Thymus (tissue), 11 donors: Measurements from ENCODE around the gene MGST2. TPM values are rescaled to one million over a fixed set of nuclear protein-coding genes. Genes with fewer than 3 reads are reported as not detected.

ENCODE experiments used
- DNase-seq, 9 donors: peaks; one replicate each; pipeline ENCODE4 v3.0.0-alpha.2; 2013; ENCODE audit warnings: low spot score in 9 of 9, low read depth in 6 of 9, missing footprints in 1 of 9
- H3K27ac ChIP-seq, 2 donors: one replicate each; pipeline ENCODE4 v1.5.1; 2013; ENCODE audit warnings: control low read depth in 1 of 2, low read depth in 1 of 2, low read length in 1 of 2, mild to moderate bottlenecking in 1 of 2, moderate library complexity in 1 of 2
- H3K27me3 ChIP-seq, 2 donors: one replicate each; pipeline ENCODE4 v1.5.1; 2013; ENCODE audit warnings: low read length in 1 of 2; ENCODE audit not compliant: control insufficient read depth in 2 of 2, insufficient read depth in 1 of 2
- H3K36me3 ChIP-seq, 2 donors: one replicate each; pipeline ENCODE4 v1.5.1; 2013; ENCODE audit warnings: low read length in 1 of 2, mild to moderate bottlenecking in 1 of 2, moderate library complexity in 1 of 2; ENCODE audit not compliant: control insufficient read depth in 2 of 2, insufficient read depth in 2 of 2
- H3K4me1 ChIP-seq, 2 donors: one replicate each; pipeline ENCODE4 v1.5.1; 2013; ENCODE audit warnings: low read length in 2 of 2; ENCODE audit not compliant: control insufficient read depth in 2 of 2, insufficient read depth in 2 of 2
- H3K4me3 ChIP-seq, 2 donors: one replicate each; pipeline ENCODE4 v1.5.1; 2013; ENCODE audit warnings: low read length in 2 of 2, control low read depth in 1 of 2, mild to moderate bottlenecking in 1 of 2
- H3K9me3 ChIP-seq, 2 donors: one replicate each; pipeline ENCODE4 v1.5.1; 2013; ENCODE audit warnings: low read length in 1 of 2, mild to moderate bottlenecking in 1 of 2; ENCODE audit not compliant: control insufficient read depth in 2 of 2, insufficient read depth in 1 of 2
- WGBS: extraction: QIAGEN DNeasy Blood & Tissue Kit; methylation state at CpG from one replicate; pipeline ENCODE4 v1.1.7; 2013; 5-methylcytosine and 5-hydroxymethylcytosine counted together
- polyA plus RNA-seq: library from polyadenylated mRNA; stranded (reverse); fragments of 200-250 nt; gene quantifications from one replicate; pipeline ENCODE4 v1.2.3, GENCODE V29; 2013
- total RNA-seq: library from RNA; stranded (reverse); fragments of 120-200 nt; gene quantifications from one replicate; pipeline ENCODE4 v1.2.4, GENCODE V29; 2013
- donor health status: healthy.

Gene MGST2
- total and polyA plus RNA-seq, 2 donors, result 38.4 to 88.2 TPM

DNA sequence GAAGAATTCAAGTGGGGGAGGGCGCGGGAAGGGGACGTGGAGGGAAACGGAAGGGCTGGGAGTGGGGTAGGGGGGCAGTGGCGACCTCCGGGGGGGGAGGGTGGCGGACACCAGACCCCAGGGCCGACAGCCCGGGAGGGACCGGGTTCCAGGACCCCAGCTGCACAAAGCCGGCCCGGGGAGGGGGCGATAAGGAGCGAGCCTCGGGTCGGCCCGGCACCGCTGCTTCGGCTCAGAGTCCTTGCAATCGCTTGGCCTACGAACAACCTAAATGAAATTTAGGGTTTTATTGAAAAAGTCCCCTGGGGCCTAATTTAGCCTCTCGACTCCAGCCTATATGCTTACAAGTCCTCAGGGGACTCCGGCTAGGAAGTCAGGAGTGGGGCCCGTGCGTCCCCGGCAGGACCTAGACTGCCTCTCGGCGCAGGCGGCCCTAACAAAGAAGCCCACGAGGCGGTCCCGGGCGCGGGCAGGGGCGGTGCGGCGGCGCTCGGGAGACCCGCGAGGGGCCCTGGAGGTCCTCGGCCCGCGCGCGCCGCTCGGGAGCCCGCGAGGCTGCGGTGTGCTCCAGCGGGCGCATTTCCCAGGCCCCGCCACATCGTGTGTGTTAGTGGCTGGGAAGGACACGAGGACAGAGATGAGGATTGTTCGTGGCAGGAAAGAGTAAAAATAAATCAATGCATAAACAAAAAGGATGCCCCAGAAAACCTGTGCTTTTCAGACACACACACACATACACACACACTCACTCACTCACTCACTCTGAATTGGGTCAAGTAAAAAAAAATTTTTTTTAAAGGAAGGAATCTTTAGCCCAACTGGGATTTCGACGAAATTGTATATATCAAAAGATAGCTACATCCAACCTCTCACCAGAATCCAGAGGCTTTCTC is 70.0 kb downstream of the MGST2 start:
- Histone ChIP-seq H3K27me3 (peaks cover 5 to 17% of the 10 kb centered on the region in 2 donors), H3K36me3 (peaks cover 0 to 2% of the 10 kb centered on the region in 2 donors), H3K9me3 (no peaks in the 10 kb centered on the region), H3K4me3 (peak overlapping the region; percentile 47 to 56), H3K4me1 (peaks cover 11 to 34% of the 10 kb centered on the region in 2 donors), H3K27ac (peak overlapping the region; percentile 65 to 66)
- 6% methylated on average over 59 of the region's 59 CpGs for WGBS
- peak in 3 of 9 donors; percentile 8 to 56 (median 21) for DNase-seq

DNA sequence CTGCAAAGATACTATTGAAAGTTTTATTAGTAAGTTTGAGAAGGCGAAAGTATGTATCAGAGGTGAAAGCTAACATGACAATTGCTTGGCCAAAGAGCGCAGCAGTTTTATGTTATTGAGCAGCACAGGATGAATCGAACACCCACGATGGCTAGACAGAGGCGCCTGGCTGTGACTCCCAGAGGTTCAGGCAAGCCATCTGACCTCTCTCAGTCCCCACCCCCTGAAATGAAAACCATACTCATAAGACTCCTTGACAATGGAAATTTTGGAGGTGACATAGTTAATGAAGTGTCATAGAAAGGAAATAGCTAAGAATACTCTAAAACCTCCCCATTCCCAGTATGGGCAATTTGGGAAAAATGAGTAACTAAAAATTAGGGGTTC is 70.6 kb downstream of the MGST2 start:
- Histone ChIP-seq H3K27me3 (peaks cover 5 to 17% of the 10 kb centered on the region in 2 donors), H3K4me3 (no peak overlapping the region), H3K4me1 (peaks cover 11 to 41% of the 10 kb centered on the region in 2 donors), H3K9me3 (no peaks in the 10 kb centered on the region), H3K36me3 (no peaks in the 10 kb centered on the region), H3K27ac (no peak overlapping the region)
- WGBS, result 95% methylated on average over 5 of the region's 5 CpGs
- peak in 1 of 9 donors; percentile 20 for DNase-seq

DNA sequence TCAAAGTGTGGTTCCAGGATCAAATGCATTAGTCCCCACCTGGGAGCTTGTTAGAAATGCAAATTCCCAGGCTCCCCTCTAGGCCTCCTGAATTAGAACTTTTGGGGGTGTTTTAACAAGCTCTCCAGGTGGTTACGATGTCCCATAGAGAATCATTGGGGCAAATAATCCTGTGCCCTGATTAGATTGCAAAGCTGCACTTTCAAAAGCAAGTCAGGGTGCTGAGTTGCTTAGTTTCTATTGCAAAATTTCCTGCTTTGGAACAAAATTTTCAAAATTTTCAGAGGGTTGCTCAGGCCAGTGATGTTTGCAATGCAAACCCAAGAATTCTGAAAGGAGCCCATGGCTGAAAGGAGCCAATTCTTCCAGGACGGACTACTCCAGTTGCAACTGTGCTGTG is 71.0 kb downstream of the MGST2 start:
- Histone ChIP-seq H3K4me3 (no peak overlapping the region), H3K27me3 (peaks cover 5 to 17% of the 10 kb centered on the region in 2 donors), H3K9me3 (no peaks in the 10 kb centered on the region), H3K4me1 (peaks cover 11 to 42% of the 10 kb centered on the region in 2 donors), H3K36me3 (no peaks in the 10 kb centered on the region), H3K27ac (no peak overlapping the region)
- WGBS, result over 99% methylated on average over 2 of the region's 2 CpGs
- no peak for DNase-seq

DNA sequence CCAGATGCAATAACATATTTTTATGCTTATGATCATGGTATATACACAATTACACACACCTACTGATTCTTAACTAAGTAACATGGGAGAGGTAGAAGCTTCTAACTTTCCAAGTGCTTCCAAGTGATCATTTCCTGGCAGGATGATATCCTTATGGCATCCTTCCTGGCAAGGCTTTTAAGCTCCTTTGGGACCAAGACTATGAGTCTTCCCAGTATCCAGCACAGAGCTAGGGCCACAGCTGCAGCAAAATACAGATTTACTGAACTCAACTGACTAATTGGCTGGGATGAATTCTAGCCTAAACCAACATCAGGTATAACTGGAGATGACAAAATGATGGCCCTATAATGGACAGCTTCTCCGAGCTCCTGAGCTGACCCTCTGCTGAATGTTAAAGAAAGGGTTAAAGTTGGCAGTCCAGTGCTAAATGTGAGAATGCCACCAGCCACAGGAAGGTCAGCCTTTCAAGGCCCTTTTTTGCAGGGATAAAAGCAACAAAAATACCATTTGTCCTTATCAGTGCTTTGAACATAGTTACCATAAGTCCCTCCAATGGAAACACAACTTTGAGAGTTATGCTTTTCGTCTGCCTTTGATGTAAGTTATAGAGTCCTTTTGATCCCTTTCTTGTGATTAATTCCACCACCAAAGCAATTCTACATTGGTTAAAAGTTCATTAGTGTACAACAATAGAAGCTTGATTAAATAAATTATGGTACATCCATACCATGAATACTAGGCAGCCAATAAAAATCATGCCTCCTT is 73.4 kb downstream of the MGST2 start:
- Histone ChIP-seq H3K36me3 (no peaks in the 10 kb centered on the region), H3K4me1 (peaks cover 11 to 34% of the 10 kb centered on the region in 2 donors), H3K4me3 (no peak overlapping the region), H3K27ac (no peak overlapping the region), H3K27me3 (peaks cover 5 to 17% of the 10 kb centered on the region in 2 donors), H3K9me3 (no peaks in the 10 kb centered on the region)
- no peak for DNase-seq
- WGBS, result 93% methylated on average over 2 of the region's 2 CpGs

DNA sequence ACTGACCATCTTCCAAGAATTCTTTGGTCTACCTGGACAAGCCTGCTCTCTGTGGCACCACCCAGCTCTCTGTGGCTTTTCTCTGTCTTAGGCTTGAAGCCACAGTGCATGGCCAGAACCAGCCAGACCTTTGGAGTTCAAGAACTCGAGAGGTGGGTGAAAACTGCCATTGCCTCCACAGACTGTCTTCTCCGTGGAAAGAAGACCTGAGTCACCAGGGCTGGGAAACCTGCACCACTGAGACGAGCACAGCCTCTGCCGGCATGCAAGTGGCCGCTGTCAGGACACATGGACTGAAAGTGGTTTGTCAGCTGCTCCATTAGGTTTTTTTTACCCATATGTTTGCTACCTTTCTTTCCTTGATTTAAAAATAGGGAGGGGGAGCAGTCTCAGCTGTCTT is 74.5 kb downstream of the MGST2 start:
- Histone ChIP-seq H3K27me3 (peaks cover 5 to 12% of the 10 kb centered on the region in 2 donors), H3K36me3 (no peaks in the 10 kb centered on the region), H3K4me1 (peaks cover 5 to 25% of the 10 kb centered on the region in 2 donors), H3K4me3 (no peak overlapping the region), H3K9me3 (no peaks in the 10 kb centered on the region), H3K27ac (peak overlapping the region; percentile 76 to 81)
- no peak for DNase-seq
- 92% methylated on average over 5 of the region's 5 CpGs for WGBS

DNA sequence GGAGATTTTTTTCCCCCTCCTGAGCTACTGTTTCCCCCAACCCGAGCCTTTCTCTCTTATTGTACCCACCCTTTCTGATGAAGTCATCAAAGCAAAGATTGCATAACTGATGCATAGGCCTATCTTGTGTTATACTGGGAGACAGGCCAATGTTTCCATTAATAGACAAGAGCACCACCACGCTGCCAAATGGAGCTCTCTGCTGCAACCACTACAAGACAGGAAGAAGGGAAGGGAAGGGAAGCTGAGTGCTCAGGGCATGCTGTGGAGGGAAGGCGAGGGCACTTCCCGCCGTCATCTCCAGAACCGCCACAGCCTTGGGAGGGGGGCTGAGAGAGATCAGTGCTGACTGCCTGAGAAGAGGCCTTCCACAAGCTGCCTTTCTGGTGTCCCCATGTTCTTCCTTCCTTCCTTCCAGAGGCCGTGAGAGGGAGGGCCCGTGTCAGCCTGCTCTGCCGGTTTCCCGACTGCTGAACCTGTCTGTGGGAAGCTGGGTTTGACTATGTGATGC is 75.0 kb downstream of the MGST2 start:
- H3K36me3 ChIP-seq, result no peaks in the 10 kb centered on the region
- H3K4me1 ChIP-seq, result peaks cover 4 to 21% of the 10 kb centered on the region in 2 donors
- no peaks in the 10 kb centered on the region for H3K9me3 ChIP-seq
- peak in 2 of 9 donors; percentile 15 to 42 for DNase-seq
- 64% methylated on average over 10 of the region's 10 CpGs for WGBS
- H3K27ac ChIP-seq, result peak overlapping the region; percentile 6 to 76
- H3K4me3 ChIP-seq, result no peak overlapping the region
- H3K27me3 ChIP-seq, result peaks cover 4 to 7% of the 10 kb centered on the region in 2 donors

DNA sequence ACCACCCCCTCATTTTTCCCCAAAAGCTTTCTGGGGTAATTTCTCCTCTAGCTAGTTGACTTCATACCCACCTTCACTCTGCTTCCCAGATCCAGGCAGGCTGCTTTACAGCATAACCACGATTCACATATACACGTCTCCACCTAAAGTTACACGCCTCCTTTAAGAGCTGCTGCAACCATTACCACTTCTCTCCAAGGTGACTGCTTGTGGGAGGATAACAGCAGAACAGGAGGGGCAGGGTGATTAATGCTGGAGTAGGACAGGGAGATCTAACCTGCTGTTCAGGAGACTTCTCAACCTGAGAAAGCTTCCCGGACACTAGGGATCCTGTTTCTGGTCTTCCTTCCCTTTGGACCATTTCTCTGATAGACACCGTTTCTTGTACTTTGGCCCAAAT is 77.4 kb downstream of the MGST2 start:
- Histone ChIP-seq H3K36me3 (no peaks in the 10 kb centered on the region), H3K27ac (no peak overlapping the region), H3K4me1 (peaks cover 0 to 25% of the 10 kb centered on the region in 2 donors), H3K27me3 (no peaks in the 10 kb centered on the region), H3K9me3 (no peaks in the 10 kb centered on the region), H3K4me3 (no peak overlapping the region)
- WGBS, result 75% methylated on average over 5 of the region's 5 CpGs
- no peak for DNase-seq

DNA sequence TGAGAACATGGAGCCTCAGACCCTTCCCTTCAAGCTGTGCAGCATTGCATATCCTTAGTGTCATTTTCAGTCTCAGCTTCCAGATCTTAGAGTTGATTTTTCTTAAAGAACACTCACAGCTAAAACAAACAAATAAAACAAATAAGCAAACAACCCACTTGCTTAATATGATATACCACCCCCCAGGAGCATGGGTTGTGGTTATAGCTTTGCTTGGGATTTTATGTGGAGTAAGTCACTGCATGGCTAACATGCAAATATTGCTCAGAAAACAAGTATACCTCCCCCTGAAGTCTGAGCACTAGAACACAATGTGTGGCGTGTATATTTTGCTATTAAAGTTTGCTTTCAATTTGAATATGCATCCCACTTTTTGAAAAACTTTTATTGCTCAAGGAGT is 78.6 kb downstream of the MGST2 start:
- H3K4me3 ChIP-seq, result no peak overlapping the region
- no peaks in the 10 kb centered on the region for H3K36me3 ChIP-seq
- no peaks in the 10 kb centered on the region for H3K9me3 ChIP-seq
- H3K27me3 ChIP-seq, result no peaks in the 10 kb centered on the region
- 100% methylated on average over 1 of the region's 1 CpG for WGBS
- DNase-seq, result no peak
- peaks cover 0 to 34% of the 10 kb centered on the region in 2 donors for H3K4me1 ChIP-seq
- no peak overlapping the region for H3K27ac ChIP-seq
